NCI-H2107 (cell line): Measurements from ENCODE around the gene ANKRD10.
A peak's percentile ranks its signal among the peaks of the same experiment; 100 is the strongest.

ENCODE experiments used
- DNase-seq: peaks from one replicate; lab custom pipeline; 2025; lab: John Stamatoyannopoulos, UW

ANKRD10 gene

DNA sequence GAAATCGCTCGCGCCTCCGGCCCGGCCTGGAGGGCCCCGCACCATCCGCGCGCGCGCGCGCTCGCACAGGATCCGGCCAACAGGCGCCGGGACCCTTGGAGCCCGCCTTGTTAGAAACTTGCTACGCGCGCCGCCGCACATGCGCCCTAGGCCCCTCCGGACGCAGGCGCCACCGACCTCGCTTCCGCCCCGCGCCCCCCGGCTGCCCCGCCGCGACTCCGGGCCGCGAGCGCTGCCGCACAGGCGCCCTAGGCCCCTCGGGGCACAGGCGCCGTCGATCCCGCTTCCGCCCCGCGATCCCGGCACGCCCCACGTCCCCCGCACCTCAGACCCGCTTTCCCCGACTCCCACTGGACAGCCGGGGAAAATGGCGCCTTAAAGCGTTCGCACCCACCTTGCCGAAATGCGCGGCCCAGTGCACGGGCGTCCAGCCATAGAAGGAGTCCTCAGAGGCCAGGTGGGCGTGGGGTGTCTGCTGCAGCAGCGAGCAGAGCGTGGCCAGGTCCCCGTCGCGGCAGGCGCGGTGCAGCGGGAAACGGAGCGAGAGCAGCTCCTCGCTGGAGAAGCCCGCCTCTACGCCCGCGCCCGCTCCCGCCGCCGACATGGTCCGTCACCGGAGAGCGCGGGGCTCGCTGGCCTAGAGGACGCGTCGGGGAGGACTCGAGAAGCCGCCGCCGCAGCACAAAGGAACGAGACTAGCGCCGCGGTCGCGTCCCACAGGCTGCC lies 375 bp downstream of the ANKRD10 start:
- no peak for DNase-seq

DNA sequence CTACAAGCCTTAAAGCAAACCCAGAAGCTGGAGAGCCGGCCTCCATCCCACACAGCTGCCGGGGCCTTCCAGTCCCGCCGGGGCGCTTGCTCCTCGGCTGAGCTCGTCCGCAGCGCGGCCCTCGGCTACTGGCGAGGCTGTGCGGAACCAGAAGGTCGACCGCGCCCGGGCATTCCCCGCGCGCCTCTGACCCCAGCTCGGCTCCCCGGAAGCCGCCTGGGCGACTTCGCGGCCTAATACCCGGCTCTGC lies 863 bp downstream of the ANKRD10 start:
- no peak for DNase-seq

DNA sequence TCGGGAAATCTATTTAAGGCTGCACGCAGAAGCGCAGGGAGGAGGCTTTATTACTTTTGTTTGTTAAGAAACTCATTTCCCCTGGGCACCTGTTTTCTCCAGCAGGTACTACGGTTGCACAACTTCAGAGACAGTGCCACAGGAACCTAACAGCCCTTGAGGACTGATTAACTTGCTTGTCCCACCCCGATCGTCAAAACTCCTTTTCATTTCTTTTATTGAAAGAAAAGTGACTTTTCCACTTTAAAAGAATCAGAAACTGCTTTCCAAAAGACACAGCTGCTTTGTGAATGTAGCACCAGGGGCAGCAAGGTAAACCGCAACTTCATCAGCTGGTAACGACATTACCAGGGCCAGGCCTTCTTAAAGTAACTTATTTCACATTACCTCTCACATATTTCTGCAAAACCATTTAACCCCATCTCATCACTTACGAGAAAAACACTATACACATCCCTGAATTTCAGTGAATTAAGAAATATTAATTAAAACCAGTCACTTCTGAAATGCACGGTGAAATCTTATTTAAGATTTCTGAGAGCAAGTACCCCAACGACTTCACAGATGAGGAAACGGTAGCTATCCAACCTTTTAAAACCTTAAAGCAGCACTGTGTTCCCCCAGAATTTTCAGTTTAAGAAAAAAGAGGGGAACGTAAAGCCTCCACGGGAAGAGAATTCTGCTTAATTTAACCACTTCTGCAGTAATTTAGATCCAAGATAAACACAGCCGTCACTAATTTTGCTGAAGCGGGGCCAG lies 1.4 kb downstream of the ANKRD10 start:
- no peak for DNase-seq

DNA sequence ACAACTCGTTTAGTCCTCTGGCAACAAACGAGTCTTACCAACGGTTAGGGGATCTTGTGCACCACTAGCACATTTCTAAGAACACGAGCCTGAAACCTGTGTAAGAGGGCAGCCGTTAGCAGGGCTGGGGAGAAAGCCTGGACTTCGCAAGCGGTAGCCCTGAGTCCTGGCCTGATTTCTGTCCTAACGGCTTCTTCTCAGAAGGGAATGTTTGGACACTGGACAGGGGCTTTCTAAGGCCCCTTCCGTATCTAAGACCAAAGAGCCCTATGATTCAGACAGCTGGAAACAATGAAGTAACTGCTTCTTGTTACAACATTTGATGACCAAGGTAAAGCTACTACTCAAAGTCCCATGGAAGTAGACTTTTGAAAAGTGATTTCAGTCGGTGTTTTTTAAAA lies 2.2 kb downstream of the ANKRD10 start:
- no peak for DNase-seq

DNA sequence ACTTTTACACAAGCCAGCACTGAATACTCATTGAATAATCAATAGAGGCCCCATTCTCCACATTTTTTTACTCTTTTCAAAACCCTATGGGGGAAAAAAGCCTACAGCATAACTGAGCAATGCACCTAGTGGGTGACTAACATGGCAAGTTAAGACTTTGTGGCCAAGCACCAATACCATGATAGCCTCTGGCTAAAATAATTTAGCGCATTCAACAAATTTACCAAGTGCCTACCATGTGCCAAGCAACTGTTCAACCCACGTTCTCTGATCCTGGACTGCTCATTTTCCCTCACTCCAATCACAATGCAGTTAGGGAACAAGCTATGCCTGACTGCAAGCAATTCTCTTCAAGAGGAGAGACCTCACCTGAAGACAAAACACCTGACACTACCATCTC lies 3.0 kb downstream of the ANKRD10 start:
- DNase-seq: no peak

DNA sequence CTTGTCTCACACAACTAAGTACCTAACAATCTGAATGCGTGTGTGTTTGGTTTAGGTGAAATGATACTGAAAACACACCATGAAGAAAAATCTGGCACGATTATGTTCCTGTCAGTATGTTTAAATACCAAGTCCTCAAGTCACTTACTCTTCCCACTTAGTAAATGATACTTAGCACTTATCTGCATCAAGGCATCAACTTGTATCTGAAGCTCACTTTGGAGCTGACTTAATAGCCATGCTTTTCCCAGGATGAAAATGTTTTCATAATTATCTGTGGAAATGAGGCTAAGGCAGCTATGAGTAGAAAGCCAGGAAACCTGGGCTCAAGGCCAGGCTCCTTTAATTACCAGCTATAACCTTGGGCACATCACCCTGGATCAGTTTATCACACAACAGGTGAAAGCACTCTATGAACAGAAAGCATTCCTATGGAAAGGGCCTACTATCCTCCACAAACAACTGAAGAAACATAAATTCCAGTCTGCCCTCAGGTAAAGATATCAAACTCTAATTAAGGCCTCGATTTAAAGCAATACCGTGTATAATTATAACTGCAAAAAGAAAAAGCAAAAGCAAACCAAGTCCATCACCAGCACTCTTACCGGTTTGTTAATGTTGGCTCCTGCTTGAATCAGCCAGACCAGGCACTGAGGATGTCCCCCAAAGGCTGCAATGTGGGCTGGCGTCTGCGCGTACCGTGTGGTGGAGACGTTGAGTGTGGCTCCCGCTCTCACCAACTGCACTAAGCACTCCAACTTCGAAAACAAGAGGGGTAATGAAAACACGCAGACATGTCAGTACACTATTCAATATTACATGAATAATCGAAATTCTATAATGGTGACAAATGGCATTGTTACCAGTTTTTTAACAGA lies 4.6 kb downstream of the ANKRD10 start:
- DNase-seq: no peak

DNA sequence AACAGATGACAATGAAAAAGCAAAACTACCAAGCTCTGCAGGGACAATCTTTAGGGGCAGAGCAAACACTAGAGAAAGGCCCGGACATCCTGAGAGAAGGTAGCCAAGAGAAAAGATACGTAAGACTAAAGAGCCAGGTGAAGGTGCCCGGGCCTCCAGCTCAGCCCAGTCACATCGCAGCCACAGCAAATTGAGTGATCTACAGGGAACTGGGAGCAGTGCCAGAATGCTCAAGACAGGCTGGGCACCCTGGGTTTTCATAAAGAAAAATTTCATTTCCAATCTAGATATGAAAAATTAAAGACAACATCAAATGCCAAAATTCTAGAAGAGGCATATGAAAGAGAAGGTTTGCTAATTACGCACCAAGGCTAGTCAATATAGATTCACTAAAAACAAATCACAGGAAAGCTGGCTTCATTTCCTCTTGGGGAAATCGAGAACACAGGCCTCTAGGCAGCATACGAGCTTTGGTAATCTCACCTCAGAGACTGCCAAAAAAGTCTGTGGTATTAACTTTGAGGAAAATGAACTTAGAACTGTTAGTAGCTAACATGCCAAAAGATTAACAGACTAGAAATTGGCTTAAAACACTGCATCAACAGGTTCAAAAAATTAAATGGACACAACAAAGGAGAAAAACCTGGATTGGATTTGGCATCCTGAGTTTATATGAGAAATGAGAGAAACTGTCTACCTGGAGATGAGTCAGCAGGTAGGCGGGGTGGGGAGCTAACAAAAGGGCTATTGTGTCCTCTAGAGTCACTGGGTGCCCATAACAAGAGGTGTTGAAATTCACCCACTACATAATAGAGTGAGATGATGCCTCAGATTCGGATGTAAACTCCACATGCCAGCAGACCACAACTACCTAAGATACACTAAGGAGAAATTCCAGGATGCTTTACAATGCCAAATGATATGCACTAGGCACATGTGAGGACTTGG lies 6.6 kb downstream of the ANKRD10 start:
- peak; percentile 40 for DNase-seq

DNA sequence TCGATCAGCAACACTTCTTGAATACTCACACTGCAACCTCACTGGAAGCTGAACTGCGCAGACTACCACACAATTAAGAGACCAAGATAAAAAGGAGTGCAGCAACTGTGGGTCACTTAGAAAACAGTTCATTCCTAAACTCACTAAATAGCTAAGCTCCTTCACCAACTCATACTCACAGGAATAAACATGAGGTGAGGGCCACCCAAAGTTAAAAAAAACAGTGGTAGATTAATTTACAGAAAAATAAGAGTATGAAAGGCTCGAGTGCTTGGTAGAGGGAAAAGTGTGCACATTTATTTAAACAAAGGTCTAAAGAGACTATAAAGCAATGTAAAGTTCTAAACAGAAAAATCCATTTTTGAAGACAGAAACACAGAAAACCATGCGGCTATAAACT lies 7.6 kb downstream of the ANKRD10 start:
- DNase-seq: no peak

DNA sequence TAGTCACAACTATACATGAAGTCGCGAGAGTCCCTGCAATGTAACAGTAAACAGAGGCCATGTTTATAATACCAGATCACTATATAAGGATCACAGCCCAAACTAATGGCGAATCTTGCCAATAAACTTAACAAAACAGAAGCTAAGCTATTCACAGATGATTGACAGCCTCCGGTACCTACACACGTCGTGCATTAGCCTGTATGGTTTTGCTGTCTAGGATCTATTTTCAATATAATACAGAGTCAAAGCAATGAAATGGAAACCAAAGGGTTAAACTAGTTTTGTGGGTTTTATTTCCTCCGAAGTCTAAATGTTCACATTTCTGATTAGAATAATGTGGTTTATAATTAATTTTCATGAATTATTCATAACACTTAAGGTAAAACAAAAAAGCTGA lies 10.1 kb downstream of the ANKRD10 start:
- DNase-seq: no peak

DNA sequence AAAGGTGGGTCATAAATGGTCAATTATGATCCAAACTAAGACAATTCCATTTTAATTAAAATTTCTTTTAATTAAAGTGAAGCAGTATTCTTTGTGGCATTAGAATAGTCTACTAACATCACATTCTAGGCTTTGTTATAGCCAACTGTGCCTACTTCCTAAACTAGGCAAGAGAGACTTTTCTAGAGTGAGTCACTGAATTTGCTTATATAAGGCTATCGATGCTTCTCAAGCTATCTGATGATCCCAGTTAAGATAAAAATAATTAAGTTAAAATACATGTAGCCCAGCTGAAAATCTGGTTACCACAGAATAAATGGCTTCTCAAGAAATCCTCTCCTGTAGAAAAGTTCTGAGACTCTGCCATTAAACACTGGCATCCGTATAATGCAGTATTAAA lies 12.5 kb downstream of the ANKRD10 start:
- DNase-seq: no peak

DNA sequence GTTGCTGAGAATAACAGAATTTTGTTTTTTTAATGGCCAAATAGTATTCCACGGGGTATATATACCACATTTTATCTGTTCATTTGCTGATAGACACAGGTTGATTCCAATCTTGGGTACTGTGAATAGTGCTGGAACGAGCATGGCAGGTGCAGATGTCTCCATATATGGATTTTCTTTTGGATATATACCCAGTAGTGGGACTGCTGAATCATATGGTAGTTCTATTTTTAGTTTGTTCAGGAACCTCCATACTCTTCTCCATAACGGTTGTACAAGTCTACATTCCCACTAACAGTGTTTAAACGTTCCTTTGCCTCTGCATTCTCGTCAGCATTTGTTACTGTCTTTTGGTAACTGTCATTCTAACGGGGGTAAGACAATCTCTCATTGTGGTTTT lies 17.3 kb downstream of the ANKRD10 start:
- no peak for DNase-seq

DNA sequence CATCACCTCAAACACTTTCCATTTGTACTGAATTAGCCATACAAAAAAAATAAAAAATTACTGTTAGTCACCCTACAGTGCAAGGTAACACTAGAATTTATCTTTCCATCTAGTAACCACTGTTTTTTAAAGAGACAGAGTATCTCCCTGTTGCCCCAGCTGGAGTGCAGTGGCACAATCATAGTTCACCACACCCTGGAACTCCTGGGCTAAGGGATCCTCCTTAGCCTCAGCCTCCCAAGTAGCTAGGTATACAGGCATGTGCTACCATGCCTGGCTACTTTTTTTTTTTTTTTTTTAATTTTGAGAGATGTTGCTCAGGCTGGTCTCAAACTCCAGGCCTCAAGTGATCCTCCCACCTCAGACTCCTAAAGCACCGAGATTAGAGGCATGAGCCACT lies 17.9 kb downstream of the ANKRD10 start:
- no peak for DNase-seq

DNA sequence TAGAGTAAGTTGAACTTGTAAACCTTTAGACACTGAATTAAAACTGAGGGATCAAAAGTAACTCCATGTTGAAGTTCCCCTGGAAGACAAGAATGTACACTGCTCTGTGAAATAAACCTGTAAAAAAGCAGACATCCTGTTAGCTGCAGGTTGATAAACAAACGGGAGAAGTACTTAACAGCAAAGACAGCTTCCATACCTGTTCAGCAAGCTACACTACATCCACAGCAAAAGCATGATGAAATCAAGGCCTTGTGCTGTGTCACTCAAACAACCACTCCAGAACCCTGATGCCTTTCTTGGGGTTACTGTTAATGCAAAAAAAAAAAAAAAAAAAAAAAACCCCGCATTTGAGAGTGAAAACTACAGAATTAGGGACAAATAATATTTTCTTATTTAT lies 20.8 kb downstream of the ANKRD10 start:
- no peak for DNase-seq

DNA sequence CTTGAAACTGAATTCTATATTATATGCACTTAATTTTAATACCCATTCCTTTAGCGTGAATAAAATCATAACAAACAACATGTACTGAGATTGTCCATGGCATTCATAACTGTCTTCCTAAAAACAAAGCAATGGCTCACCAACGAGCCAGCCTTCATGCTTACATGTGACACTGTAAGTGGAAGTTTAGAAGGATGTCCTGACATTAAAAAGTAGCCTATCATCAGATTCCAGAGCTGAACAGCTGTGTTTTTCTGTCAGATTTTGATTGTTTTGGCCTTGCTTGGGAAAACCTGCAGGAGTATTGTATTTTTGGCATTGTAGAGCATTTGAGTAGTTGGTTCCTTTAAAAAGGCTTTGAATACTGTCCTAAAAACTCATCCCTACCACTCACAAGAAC lies 21.3 kb downstream of the ANKRD10 start:
- no peak for DNase-seq

DNA sequence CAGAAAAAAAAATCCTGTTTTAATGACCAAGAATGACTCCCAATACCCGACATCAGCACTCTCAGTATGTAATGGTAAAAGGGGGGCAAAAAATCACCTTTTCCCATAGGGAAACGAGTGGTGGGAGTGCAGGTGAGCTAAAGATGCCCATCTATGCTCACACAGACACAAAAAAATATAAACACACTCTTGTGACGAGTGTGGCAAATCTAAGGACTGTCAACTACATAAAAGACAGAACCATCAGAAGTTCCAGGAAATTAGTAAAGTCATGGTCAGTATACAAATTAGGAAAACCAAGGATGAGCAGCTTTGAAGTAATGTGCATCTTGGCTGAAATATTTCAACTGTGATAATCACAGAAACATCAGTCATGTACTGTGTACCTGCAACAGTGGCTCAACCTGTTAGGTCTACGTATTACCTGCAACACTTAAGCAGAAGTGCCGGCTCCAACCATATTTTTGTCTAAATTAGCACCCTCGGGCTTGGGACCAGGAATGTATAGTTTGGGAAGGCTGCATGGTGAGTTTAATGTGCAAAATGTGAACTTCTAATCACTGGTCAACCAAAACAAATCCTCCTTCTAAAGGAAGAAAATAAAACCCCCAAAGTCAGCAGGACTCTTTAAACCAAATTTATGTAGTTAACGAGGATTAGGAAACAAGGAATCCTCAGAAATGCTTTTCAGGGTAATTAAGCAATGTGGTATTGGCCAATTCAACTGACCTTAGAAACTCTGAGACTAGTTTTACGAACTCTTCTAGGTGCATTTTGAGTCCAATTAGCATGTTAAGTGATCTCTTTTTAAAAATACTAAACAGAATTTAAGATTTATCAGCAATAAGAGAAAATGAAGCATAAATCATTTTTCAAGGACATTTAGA lies 24.3 kb downstream of the ANKRD10 start:
- no peak for DNase-seq

DNA sequence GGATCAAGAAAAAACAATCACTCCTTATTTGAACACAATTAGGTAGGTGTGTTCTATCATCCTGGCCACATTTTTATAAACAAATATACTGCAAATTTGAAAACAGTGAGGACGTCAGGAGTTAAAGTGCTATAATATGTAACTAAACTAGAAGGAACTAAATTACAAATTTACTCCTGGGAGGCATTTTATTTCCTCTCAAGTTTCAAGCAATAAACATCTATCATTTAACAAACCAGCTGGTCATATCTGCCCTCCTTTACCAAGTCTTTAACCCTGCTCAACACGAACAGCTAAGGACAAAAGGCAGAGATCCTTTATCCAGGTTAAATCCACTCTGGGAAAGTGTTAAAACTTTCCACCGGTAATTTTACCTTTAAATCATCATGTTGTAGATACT lies 26.5 kb downstream of the ANKRD10 start:
- no peak for DNase-seq

DNA sequence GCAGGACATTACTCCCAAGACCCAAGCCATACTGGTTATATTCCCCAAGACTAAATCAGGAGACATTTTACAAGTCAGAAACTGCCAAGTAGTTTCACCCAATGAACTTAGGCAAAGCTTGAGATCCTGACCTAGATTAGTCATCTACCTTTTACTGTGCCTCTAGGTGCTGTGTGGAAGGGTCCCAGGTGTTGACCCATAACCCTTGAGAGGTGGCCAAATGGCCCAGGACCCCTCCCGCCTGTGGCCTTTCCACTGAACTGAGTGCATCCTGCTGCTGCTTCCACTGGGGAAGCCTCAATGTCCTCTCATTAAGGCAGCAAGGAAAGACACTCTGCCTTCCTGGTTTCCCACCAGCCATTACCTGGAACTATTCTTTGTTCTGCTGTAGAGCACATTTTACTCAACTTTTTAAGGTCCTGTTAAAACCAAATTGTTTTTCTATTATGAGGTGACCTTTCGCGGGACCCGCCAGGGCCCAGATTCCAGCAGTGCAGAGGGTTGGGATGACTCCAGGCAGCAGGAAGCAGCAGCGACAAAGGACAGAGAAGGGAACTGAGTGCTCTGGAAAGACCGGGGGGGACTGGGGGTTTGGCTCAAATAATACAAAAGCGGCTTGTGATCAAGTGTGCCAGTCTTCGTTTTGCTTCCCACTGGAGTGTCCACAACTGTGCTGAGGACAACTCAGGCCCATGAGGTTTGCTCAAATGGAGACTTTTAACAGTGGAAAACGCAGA lies 27.1 kb downstream of the ANKRD10 start:
- DNase-seq: no peak

DNA sequence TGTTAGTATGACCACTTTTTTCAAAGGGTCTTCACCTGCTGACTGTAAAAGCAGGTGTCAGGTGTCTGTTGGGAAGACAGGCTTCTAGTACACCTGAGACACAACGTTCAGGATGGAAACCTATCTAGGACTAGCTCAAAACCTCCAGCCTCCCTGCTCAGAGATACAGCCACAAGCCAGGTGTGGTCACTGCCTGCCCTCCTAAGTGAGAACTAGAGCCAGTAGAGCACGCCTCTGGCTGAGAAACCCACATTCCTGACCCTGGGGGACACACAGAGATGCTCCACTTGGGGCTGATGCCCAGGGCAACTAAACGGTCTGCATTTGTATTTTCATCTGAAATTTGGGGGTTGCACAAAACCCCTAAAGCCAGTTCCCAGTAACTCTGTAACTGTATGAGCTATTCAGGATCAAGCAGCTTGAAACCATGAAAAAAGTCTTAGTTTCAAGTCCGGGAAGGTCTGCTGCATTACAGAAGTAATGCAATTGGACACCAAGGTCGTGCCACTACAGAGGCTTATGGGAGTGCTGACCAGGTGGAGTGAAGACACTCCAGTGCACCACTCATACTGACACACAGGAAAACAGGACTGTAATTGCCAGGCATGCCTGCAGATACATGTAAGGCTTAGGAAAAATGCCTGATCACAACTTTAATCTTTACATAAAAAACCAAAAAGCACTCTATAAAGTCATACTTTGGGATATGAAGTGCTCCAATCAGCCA lies 27.8 kb downstream of the ANKRD10 start:
- DNase-seq: no peak
